ENCODE measurements around the gene C1orf174.

GRCh38 chr1:3924825-3925220, 24.8 kb upstream of the C1orf174 start:
- TF ChIP-seq CTCF (IDR thresholded peaks at IDR 0.05) (no peak), POLR2A (IDR thresholded peaks at IDR 0.05) (no peak)

Measured in body of pancreas (tissue), 4 donors.